HEK293T (cell line): ENCODE data around the gene BRD7.

ENCODE experiments used
- ARNT ChIP-seq: fragments of 450-650 bp; IDR thresholded peaks from 2 replicates; pipeline ENCODE4 v1.6.1; 2017; ENCODE audit warnings: mild to moderate bottlenecking
- BHLHE40 ChIP-seq: fragments of 450-650 bp; IDR thresholded peaks from 2 replicates; pipeline ENCODE4 v1.6.1; 2016; ENCODE audit warnings: mild to moderate bottlenecking, moderate library complexity, borderline replicate concordance
- ELF4 ChIP-seq: fragments of 450-650 bp; IDR thresholded peaks from 2 replicates; pipeline ENCODE4 v1.6.1; 2017; ENCODE audit warnings: antibody characterized with exemption
- FOXA1 ChIP-seq: fragments of 450-650 bp; IDR thresholded peaks from 2 replicates; pipeline ENCODE4 v1.6.1; 2016; ENCODE audit warnings: mild to moderate bottlenecking
- FOXK2 ChIP-seq: fragments of 450-650 bp; IDR thresholded peaks from 2 replicates; pipeline ENCODE4 v1.6.1; 2016; ENCODE audit warnings: mild to moderate bottlenecking
- FOXM1 ChIP-seq: fragments of 450-650 bp; IDR thresholded peaks from 2 replicates; pipeline ENCODE4 v1.6.1; 2017; ENCODE audit warnings: mild to moderate bottlenecking, borderline replicate concordance
- HDGF ChIP-seq: fragments of 450-650 bp; IDR thresholded peaks from 2 replicates; pipeline ENCODE4 v1.6.1; 2017; ENCODE audit warnings: antibody characterized with exemption, borderline replicate concordance
- L3MBTL2 ChIP-seq: fragments of 450-650 bp; conservative IDR thresholded peaks from 2 replicates; pipeline ENCODE4 v1.6.1; 2016; ENCODE audit warnings: mild to moderate bottlenecking
- SP1 ChIP-seq: fragments of 450-650 bp; IDR thresholded peaks from 2 replicates; pipeline ENCODE4 v1.6.1; 2017
- SUZ12 ChIP-seq: fragments of 450-650 bp; IDR thresholded peaks from 2 replicates; pipeline ENCODE4 v1.6.1; 2016; ENCODE audit warnings: mild to moderate bottlenecking
- TARDBP ChIP-seq: fragments of 450-650 bp; IDR thresholded peaks from 2 replicates; pipeline ENCODE4 v1.6.1; 2016

DNA sequence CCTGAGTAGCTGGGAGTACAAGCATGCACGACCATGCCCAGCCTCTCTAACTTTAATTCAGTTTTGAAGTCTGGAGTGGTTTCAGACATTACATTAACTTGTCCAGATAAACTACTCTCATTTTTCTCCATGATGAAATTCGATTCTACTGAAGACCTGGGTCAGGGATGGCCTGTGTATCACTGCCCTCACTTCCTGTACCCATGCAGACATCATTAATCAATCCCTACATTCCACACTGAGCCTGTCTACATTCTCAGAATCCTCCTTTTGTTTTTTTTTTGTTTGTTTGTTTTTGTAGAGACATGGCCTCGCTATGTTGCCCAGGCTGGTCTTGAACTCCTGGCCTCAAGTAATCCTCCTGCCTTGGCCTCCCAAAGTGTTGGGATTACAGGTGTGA is 79.9 kb downstream of the BRD7 start:
- no peak for TF ChIP-seq FOXK2
- no peak for TF ChIP-seq SP1
- no peak for TF ChIP-seq HDGF
- no peak for TF ChIP-seq ARNT
- TF ChIP-seq TARDBP, result no peak
- no peak for TF ChIP-seq SUZ12
- no peak for TF ChIP-seq BHLHE40
- no peak for TF ChIP-seq FOXM1
- TF ChIP-seq ELF4, result no peak
- no peak for TF ChIP-seq FOXA1
- TF ChIP-seq L3MBTL2, result no peak
